ENCODE measurements around the gene NGF. TPM values are rescaled to one million over a fixed set of nuclear protein-coding genes. Genes with fewer than 3 reads are reported as not detected.

Gene NGF
- total and polyA plus RNA-seq, 2 of the 8 experiments (the other 6 are each of a cell fraction or from before 2014, with no cell fraction given) = 1.6 TPM; not detected in 1

- TF ChIP-seq RBBP5 (IDR thresholded peaks at IDR 0.05; ENCODE audit: borderline replicate concordance, low read depth, low read length) = no peak
- TF ChIP-seq ZNF274 (IDR thresholded peaks at IDR 0.05; ENCODE audit: borderline replicate concordance, extremely low read depth, low read length) = no peak
- no peak for TF ChIP-seq SAP30 (IDR thresholded peaks at IDR 0.05; ENCODE audit: insufficient read depth, insufficient replicate concordance, low read length)
These were observed 60.8 kb downstream of the NGF start (continued) for GRCh38 chr1:115277276-115277675.

All from H1 (cell line).